Neural progenitor cell (in vitro differentiated cells): Measurements from ENCODE around the gene BPHL.

Source experiments
- CTCF ChIP-seq: fragments of 200-600 bp; sonication (generic); IDR thresholded peaks from 2 replicates; pipeline ENCODE4 v1.5.1; 2017; ENCODE audit warnings: antibody characterized with exemption, mild to moderate bottlenecking
- EZH2 ChIP-seq: fragments of 200-600 bp; sonication (generic); IDR thresholded peaks from 2 replicates; pipeline ENCODE4 v1.6.1; 2017; ENCODE audit warnings: antibody characterized with exemption, mild to moderate bottlenecking, moderate library complexity

GRCh38 chr6:3133515-3133914 lies 15.0 kb downstream of the BPHL start:
- TF ChIP-seq EZH2, result no peak
- no peak for TF ChIP-seq CTCF
